H1 (cell line): ENCODE measurements around the gene MOB1B. TPM values are rescaled to one million over a fixed set of nuclear protein-coding genes. Genes with fewer than 3 reads are reported as not detected.

Source experiments
- CTCF ChIA-PET: fragments of 300-600 bp; sonication (Branson Sonifier 250); formaldehyde crosslinking; loops from one replicate; lab custom pipeline; 2021; ENCODE audit not compliant: partially characterized antibody; lab: Charles Lee
- POLR2A ChIA-PET: fragments of 300-600 bp; sonication (Branson Sonifier 250); formaldehyde crosslinking; loops from one replicate; lab custom pipeline; 2021; ENCODE audit warnings: inconsistent platforms; ENCODE audit not compliant: partially characterized antibody; lab: Charles Lee
- DNase-seq, 2 experiments: peaks; one replicate each; pipeline versions ENCODE4 v3.0.0 to v3.0.0-alpha.2; 2010 to 2022; ENCODE audit warnings: low spot score in 2 of 2, low read depth in 1 of 2, mixed read lengths in 1 of 2
- FAIRE-seq: peaks from 2 replicates; lab custom pipeline; 2011; peaks lifted over from hg19 to GRCh38; lab: Jason Lieb, UNC
- H2AFZ ChIP-seq: 2 replicates; pipeline ENCODE4 v1.8.1; 2012; ENCODE audit warnings: low read length, inconsistent platforms
- H2AK5ac ChIP-seq: 2 replicates; pipeline ENCODE4 v1.6.1; 2013; ENCODE audit warnings: low read depth, low read length
- H2BK120ac ChIP-seq: replicated peaks from 2 replicates; pipeline ENCODE3; 2013; ENCODE audit warnings: low read depth, low read length, inconsistent platforms
- H2BK12ac ChIP-seq: 2 replicates; pipeline ENCODE4 v1.6.1; 2013; ENCODE audit warnings: low read depth, low read length
- H2BK15ac ChIP-seq: 2 replicates; pipeline ENCODE4 v1.6.1; 2013; ENCODE audit warnings: low read length
- H2BK20ac ChIP-seq: 2 replicates; pipeline ENCODE4 v1.6.1; 2013; ENCODE audit warnings: low read length
- H2BK5ac ChIP-seq: 2 replicates; pipeline ENCODE4 v1.6.1; 2013; ENCODE audit warnings: low read depth, low read length
- H3K14ac ChIP-seq: 2 replicates; pipeline ENCODE4 v1.6.1; 2013; ENCODE audit warnings: inconsistent platforms; ENCODE audit not compliant: insufficient read length
- H3K18ac ChIP-seq: 2 replicates; pipeline ENCODE4 v1.6.1; 2013; ENCODE audit warnings: low read length; ENCODE audit errors: extremely low read depth
- H3K23ac ChIP-seq: 2 replicates; pipeline ENCODE4 v1.6.1; 2013; ENCODE audit warnings: inconsistent platforms; ENCODE audit not compliant: insufficient read length
- H3K23me2 ChIP-seq: 2 replicates; pipeline ENCODE4 v1.6.1; 2013; ENCODE audit warnings: low read depth, low read length
- H3K27ac ChIP-seq: 2 replicates; pipeline ENCODE4 v1.6.1; 2011; ENCODE audit warnings: low read depth, low read length, inconsistent platforms
- H3K27me3 ChIP-seq, 4 experiments: replicated peaks in 1 of 4; 1 replicate in 1 of 4; 2 replicates in 3 of 4; pipeline versions ENCODE4 v1.6.1 to v1.8.1; 2011 to 2013; ENCODE audit warnings: low read length in 3 of 4, mild to moderate bottlenecking in 3 of 4, inconsistent platforms in 2 of 4, mixed read lengths in 2 of 4, moderate library complexity in 1 of 4; ENCODE audit not compliant: control insufficient read depth in 3 of 4, insufficient read depth in 3 of 4; ENCODE audit errors: extremely low read depth in 1 of 4
- H3K36me3 ChIP-seq, 4 experiments: 2 replicates each; pipeline versions ENCODE4 v1.6.1 to v1.8.1; 2011 to 2013; ENCODE audit warnings: mild to moderate bottlenecking in 4 of 4, low read length in 3 of 4, moderate library complexity in 2 of 4, control low read depth in 1 of 4, inconsistent platforms in 1 of 4; ENCODE audit not compliant: insufficient read depth in 4 of 4, control insufficient read depth in 2 of 4
- H3K4ac ChIP-seq: replicated peaks from 2 replicates; pipeline ENCODE3; 2013; ENCODE audit warnings: low read length, low read depth, mixed read lengths, inconsistent platforms; ENCODE audit not compliant: insufficient read length
- H3K4me1 ChIP-seq, 4 experiments: replicated peaks in 1 of 4; 1 replicate in 1 of 4; 2 replicates in 3 of 4; pipeline versions ENCODE4 v1.6.1 to v1.8.1; 2011 to 2013; ENCODE audit warnings: low read length in 3 of 4, inconsistent platforms in 2 of 4, mixed read lengths in 1 of 4; ENCODE audit not compliant: insufficient read depth in 4 of 4, control insufficient read depth in 3 of 4
- H3K4me2 ChIP-seq, 2 experiments: 2 replicates each; pipeline versions ENCODE4 v1.6.1 to v1.8.1; 2011 to 2013; ENCODE audit warnings: low read depth in 2 of 2, low read length in 2 of 2, control low read depth in 1 of 2, inconsistent platforms in 1 of 2, mild to moderate bottlenecking in 1 of 2; ENCODE audit not compliant: insufficient read depth in 1 of 2
- H3K4me3 ChIP-seq, 4 experiments: fragments of 200-600, 300-600 bp in 1 of 4; sonication (generic), shearing (Covaris generic), sonication (Bioruptor Twin) in 1 of 4; 2 replicates each; pipeline versions ENCODE4 v1.5.1 to v1.8.1; 2011 to 2016; ENCODE audit warnings: low read length in 4 of 4, low read depth in 3 of 4, control low read depth in 2 of 4, inconsistent platforms in 2 of 4, mild to moderate bottlenecking in 2 of 4, mixed read lengths in 1 of 4, moderate library complexity in 1 of 4; ENCODE audit not compliant: insufficient read depth in 2 of 4; ENCODE audit errors: extremely low read depth in 1 of 4
- H3K56ac ChIP-seq: replicated peaks from 2 replicates; pipeline ENCODE3; 2013; ENCODE audit warnings: low read depth, mild to moderate bottlenecking, mixed read lengths, low read length, inconsistent platforms; ENCODE audit not compliant: insufficient read length
- H3K79me1 ChIP-seq: 2 replicates; pipeline ENCODE4 v1.6.1; 2013; ENCODE audit warnings: low read depth, low read length, control low read depth
- H3K79me2 ChIP-seq, 2 experiments: 2 replicates each; pipeline versions ENCODE4 v1.6.1 to v1.8.1; 2012 to 2013; ENCODE audit warnings: low read length in 2 of 2, mild to moderate bottlenecking in 2 of 2, inconsistent platforms in 1 of 2; ENCODE audit not compliant: insufficient read depth in 2 of 2, control insufficient read depth in 1 of 2
- H3K9ac ChIP-seq, 4 experiments: replicated peaks in 1 of 4; 1 replicate in 1 of 4; 2 replicates in 3 of 4; pipeline versions ENCODE4 v1.6.1 to v1.8.1; 2011 to 2013; ENCODE audit warnings: low read depth in 3 of 4, low read length in 3 of 4, control low read depth in 2 of 4, mild to moderate bottlenecking in 2 of 4, moderate library complexity in 2 of 4, inconsistent platforms in 1 of 4; ENCODE audit errors: extremely low read depth in 1 of 4
- H3K9me3 ChIP-seq, 2 experiments: 2 replicates each; pipeline versions ENCODE4 v1.6.1 to v1.8.1; 2012 to 2013; ENCODE audit warnings: mild to moderate bottlenecking in 2 of 2, moderate library complexity in 2 of 2, control low read depth in 1 of 2, inconsistent platforms in 1 of 2, low read depth in 1 of 2, low read length in 1 of 2, mixed read lengths in 1 of 2; ENCODE audit not compliant: insufficient read depth in 2 of 2
- H4K20me1 ChIP-seq, 2 experiments: replicated peaks in 1 of 2; 2 replicates each; pipeline versions ENCODE3 to v1.8.1; 2011 to 2013; ENCODE audit warnings: inconsistent platforms in 2 of 2, low read length in 2 of 2, mild to moderate bottlenecking in 1 of 2; ENCODE audit not compliant: insufficient read depth in 2 of 2, control insufficient read depth in 1 of 2
- H4K5ac ChIP-seq: 2 replicates; pipeline ENCODE4 v1.6.1; 2013; ENCODE audit warnings: low read length, low read depth, mixed read lengths, inconsistent platforms; ENCODE audit not compliant: insufficient read length
- H4K8ac ChIP-seq: 2 replicates; pipeline ENCODE4 v1.8.0; 2013; ENCODE audit warnings: mild to moderate bottlenecking, moderate library complexity, low read length, inconsistent platforms; ENCODE audit not compliant: insufficient read depth; ENCODE audit errors: extremely low read depth
- H4K91ac ChIP-seq: replicated peaks from 2 replicates; pipeline ENCODE3; 2013; ENCODE audit warnings: low read length, mixed read lengths, inconsistent platforms; ENCODE audit not compliant: insufficient read length
- CEBPB ChIP-seq: IDR thresholded peaks from 2 replicates; pipeline ENCODE4 v1.6.1; 2012; ENCODE audit warnings: low read depth, low read length
- CHD2 ChIP-seq: IDR thresholded peaks from 2 replicates; pipeline ENCODE4 v1.6.1; 2012; ENCODE audit warnings: low read length, improper control_type of control experiment
- HDAC2 ChIP-seq, 2 experiments: fragments of 300-600 bp in 1 of 2; sonication (generic) in 1 of 2; IDR thresholded peaks; 2 replicates each; pipeline ENCODE4 v1.6.1; 2011 to 2012; ENCODE audit warnings: low read depth in 2 of 2, low read length in 2 of 2, mild to moderate bottlenecking in 2 of 2, moderate library complexity in 2 of 2, borderline replicate concordance in 1 of 2, inconsistent platforms in 1 of 2
- KDM1A ChIP-seq: fragments of 200-600, 300-600 bp; sonication (generic); IDR thresholded peaks from 2 replicates; pipeline ENCODE4 v1.7.1; 2016; ENCODE audit warnings: mild to moderate bottlenecking, low read length, borderline replicate concordance
- NANOG ChIP-seq: IDR thresholded peaks from 2 replicates; pipeline ENCODE4 v1.6.1; 2011; ENCODE audit warnings: low read length, low read depth, mild to moderate bottlenecking, inconsistent platforms; ENCODE audit not compliant: insufficient read depth, poor library complexity, severe bottlenecking
- PHF8 ChIP-seq: fragments of 200-600 bp; sonication (generic); conservative IDR thresholded peaks from 2 replicates; pipeline ENCODE4 v1.7.1; 2012; ENCODE audit warnings: low read depth, mild to moderate bottlenecking, inconsistent platforms, low read length, moderate library complexity
- RXRA ChIP-seq: IDR thresholded peaks from 2 replicates; pipeline ENCODE4 v1.6.1; 2011; ENCODE audit warnings: low read depth, mild to moderate bottlenecking, low read length, moderate library complexity; ENCODE audit not compliant: insufficient read depth
- SIN3A ChIP-seq, 2 experiments: IDR thresholded peaks in 1 of 2; conservative IDR thresholded peaks in 1 of 2; 2 replicates each; pipeline ENCODE4 v1.6.1; 2011 to 2012; ENCODE audit warnings: low read length in 2 of 2, improper control_type of control experiment in 1 of 2, low read depth in 1 of 2, mild to moderate bottlenecking in 1 of 2
- SP1 ChIP-seq: IDR thresholded peaks from 2 replicates; pipeline ENCODE4 v1.6.1; 2011; ENCODE audit warnings: low read depth, low read length
- SP2 ChIP-seq: IDR thresholded peaks from 2 replicates; pipeline ENCODE4 v1.6.1; 2012; ENCODE audit warnings: mild to moderate bottlenecking, low read length, inconsistent platforms
- SP4 ChIP-seq: IDR thresholded peaks from 2 replicates; pipeline ENCODE4 v1.6.1; 2012; ENCODE audit warnings: low read length, inconsistent platforms
- TCF12 ChIP-seq: IDR thresholded peaks from 2 replicates; pipeline ENCODE4 v1.6.1; 2011; ENCODE audit warnings: low read depth, mild to moderate bottlenecking, low read length
- WGBS, 2 experiments: shearing (Covaris generic) in 1 of 2; methylation state at CpG; one replicate each; pipeline versions ENCODE4 v1.1.6 to v1.1.7; 2013 to 2015; ENCODE audit warnings: low lambda C conversion rate in 2 of 2, mixed read lengths in 2 of 2, inconsistent platforms in 1 of 2, low coverage in 1 of 2, missing lambda C conversion rate in 1 of 2; ENCODE audit not compliant: insufficient replicate concordance in 2 of 2, insufficient coverage in 1 of 2, insufficient read length in 1 of 2; ENCODE audit errors: extremely low coverage in 1 of 2, missing lambda C conversion rate in 1 of 2; 5-methylcytosine and 5-hydroxymethylcytosine counted together
- polyA plus RNA-seq, 7 experiments: library from polyadenylated mRNA; depleted of rRNA in 3 of 7; stranded (reverse) in 5 of 7; unstranded in 2 of 7; fragments of >200 nt in 5 of 7; fragments of 200-250 nt in 2 of 7; gene quantifications; 1 replicate in 5 of 7; 2 replicates in 1 of 7; 4 replicates in 1 of 7; pipeline versions ENCODE4 v1.2.1 to v1.2.3, GENCODE V29; 2011 to 2013; ENCODE audit warnings: missing spikeins in 2 of 7, mixed read lengths in 2 of 7
- total RNA-seq: library from RNA; stranded (reverse); fragmentation: NEBNext Ultra II Directional; extraction: Animal tissue kit (Norgen Biotek cat#: 25700); gene quantifications from 2 replicates; pipeline ENCODE4 v1.2.1, GENCODE V29; 2021

Gene MOB1B
- total and polyA plus RNA-seq, 2 of the 8 experiments (the other 6 are each of a cell fraction or from before 2014, with no cell fraction given), result 3.8 to 33.5 TPM

DNA sequence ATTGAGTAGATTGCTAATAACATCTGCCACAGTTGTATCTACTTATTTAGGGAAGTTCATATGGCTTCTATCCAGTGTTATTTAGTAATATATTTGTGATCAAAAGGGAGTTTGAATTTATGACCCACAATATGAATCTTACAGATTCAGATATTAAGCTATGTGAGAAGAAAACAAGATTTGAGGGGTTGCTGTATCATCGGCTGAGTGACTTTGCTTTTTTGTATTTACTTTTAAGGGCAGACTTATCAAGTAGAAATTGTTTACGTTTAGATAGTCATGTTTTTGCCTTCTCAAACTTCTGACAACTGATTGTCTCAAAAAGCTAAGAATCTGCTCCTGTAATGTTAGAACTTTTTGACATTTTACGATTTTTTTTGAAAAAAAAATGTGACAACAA, 74.1 kb downstream of the MOB1B start:
- Histone ChIP-seq H3K27me3 (no peaks in the 10 kb centered on the region), H4K91ac (no peak overlapping the region)
- 97% methylated on average over 3 of the region's 3 CpGs; no CpG with 5 or more reads in 1 of the 2 experiments for WGBS, 2 experiments
- TF ChIP-seq PHF8 (no peak), CEBPB (no peak), KDM1A (no peak), SIN3A (conservative IDR thresholded peaks at IDR 0.05 in 1 of 2, IDR thresholded peaks at IDR 0.05 in 1 of 2; ENCODE audit: low read depth in 1 of 2, low read length in 2 of 2) (no peak), TCF12 (no peak), NANOG (no peak), CHD2 (no peak), HDAC2 (IDR thresholded peaks at IDR 0.05; ENCODE audit: borderline replicate concordance in 1 of 2, low read depth in 2 of 2, low read length in 2 of 2) (no peak), RXRA (no peak), SP2 (no peak), SP1 (no peak), SP4 (no peak)

More for the DNA sequence above, 74.1 kb downstream of the MOB1B start:
- no peak overlapping the region for H3K56ac ChIP-seq
- no peak overlapping the region for H2BK12ac ChIP-seq
- H3K9me3 ChIP-seq, result no peaks in the 10 kb centered on the region
- no peak overlapping the region for H3K4ac ChIP-seq
- H3K4me1 ChIP-seq, result no peaks in the 10 kb centered on the region
- no peak overlapping the region for H3K23ac ChIP-seq
- no peaks in the 10 kb centered on the region for H3K79me2 ChIP-seq
- no peak overlapping the region for H2BK120ac ChIP-seq
- H4K20me1 ChIP-seq, result peaks cover 1 to 2% of the 10 kb centered on the region in 2 experiments
- no peaks in the 10 kb centered on the region for H3K23me2 ChIP-seq
- no peak overlapping the region for H3K9ac ChIP-seq
- H2BK20ac ChIP-seq, result no peak overlapping the region
- no peaks in the 10 kb centered on the region for H3K79me1 ChIP-seq
- H3K18ac ChIP-seq, result no peak overlapping the region
- no peak overlapping the region for H4K8ac ChIP-seq
- ChIA-PET POLR2A (no interaction called here), CTCF (no interaction called here)
- no peak overlapping the region for H3K27ac ChIP-seq
- no peak overlapping the region for H2AK5ac ChIP-seq
- H3K36me3 ChIP-seq, result peaks cover 0 to 16% (median 0%) of the 10 kb centered on the region in 4 experiments; a peak in 2 of 8 replicates
- no peak overlapping the region for H2AFZ ChIP-seq
- no peak for DNase-seq
- no peak overlapping the region for H2BK15ac ChIP-seq
- no peak for FAIRE-seq
- no peak overlapping the region for H4K5ac ChIP-seq
- no peak overlapping the region for H3K4me2 ChIP-seq
- no peak overlapping the region for H2BK5ac ChIP-seq
- no peak overlapping the region for H3K14ac ChIP-seq
- H3K4me3 ChIP-seq, result no peak overlapping the region
